SJCRH30 (cell line): Measurements from ENCODE around the gene MMP20. TPM values are rescaled to one million over a fixed set of nuclear protein-coding genes. Genes with fewer than 3 reads are reported as not detected.
A peak's percentile ranks its signal among the peaks of the same experiment; 100 is the strongest.

Source experiments
- DNase-seq, 2 experiments: peaks; one replicate each; pipeline ENCODE4 v3.0.0-alpha.2; 2015 to 2020
- H3K27ac ChIP-seq: fragments of 250-450 bp; sonication (Bioruptor Pico); 2 replicates; pipeline ENCODE4 v1.5.1; 2020; ENCODE audit warnings: mild to moderate bottlenecking, moderate library complexity
- H3K27me3 ChIP-seq: fragments of 250-450 bp; sonication (Bioruptor Pico); 2 replicates; pipeline ENCODE4 v1.5.1; 2020; ENCODE audit warnings: mild to moderate bottlenecking, moderate library complexity
- H3K36me3 ChIP-seq: fragments of 250-450 bp; sonication (Bioruptor Pico); 2 replicates; pipeline ENCODE4 v1.5.1; 2020; ENCODE audit warnings: mild to moderate bottlenecking, moderate library complexity
- H3K4me1 ChIP-seq: fragments of 250-450 bp; sonication (Bioruptor Pico); 2 replicates; pipeline ENCODE4 v1.5.1; 2020; ENCODE audit warnings: mild to moderate bottlenecking, moderate library complexity
- H3K4me3 ChIP-seq: fragments of 250-450 bp; sonication (Bioruptor Pico); 2 replicates; pipeline ENCODE4 v1.5.1; 2020; ENCODE audit warnings: mild to moderate bottlenecking, moderate library complexity
- H3K9me3 ChIP-seq: fragments of 250-450 bp; sonication (Bioruptor Pico); replicated peaks from 2 replicates; pipeline ENCODE4 v1.5.1; 2020; ENCODE audit warnings: mild to moderate bottlenecking, moderate library complexity
- total RNA-seq: library from RNA; depleted of rRNA; stranded (reverse); fragments of >200 nt; shearing (Covaris generic); gene quantifications from 2 replicates; pipeline ENCODE4 v1.2.3, GENCODE V29; 2014; rRNA removed

Gene MMP20, protein sequence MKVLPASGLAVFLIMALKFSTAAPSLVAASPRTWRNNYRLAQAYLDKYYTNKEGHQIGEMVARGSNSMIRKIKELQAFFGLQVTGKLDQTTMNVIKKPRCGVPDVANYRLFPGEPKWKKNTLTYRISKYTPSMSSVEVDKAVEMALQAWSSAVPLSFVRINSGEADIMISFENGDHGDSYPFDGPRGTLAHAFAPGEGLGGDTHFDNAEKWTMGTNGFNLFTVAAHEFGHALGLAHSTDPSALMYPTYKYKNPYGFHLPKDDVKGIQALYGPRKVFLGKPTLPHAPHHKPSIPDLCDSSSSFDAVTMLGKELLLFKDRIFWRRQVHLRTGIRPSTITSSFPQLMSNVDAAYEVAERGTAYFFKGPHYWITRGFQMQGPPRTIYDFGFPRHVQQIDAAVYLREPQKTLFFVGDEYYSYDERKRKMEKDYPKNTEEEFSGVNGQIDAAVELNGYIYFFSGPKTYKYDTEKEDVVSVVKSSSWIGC
- not detected in 2 replicates for total RNA-seq

DNA sequence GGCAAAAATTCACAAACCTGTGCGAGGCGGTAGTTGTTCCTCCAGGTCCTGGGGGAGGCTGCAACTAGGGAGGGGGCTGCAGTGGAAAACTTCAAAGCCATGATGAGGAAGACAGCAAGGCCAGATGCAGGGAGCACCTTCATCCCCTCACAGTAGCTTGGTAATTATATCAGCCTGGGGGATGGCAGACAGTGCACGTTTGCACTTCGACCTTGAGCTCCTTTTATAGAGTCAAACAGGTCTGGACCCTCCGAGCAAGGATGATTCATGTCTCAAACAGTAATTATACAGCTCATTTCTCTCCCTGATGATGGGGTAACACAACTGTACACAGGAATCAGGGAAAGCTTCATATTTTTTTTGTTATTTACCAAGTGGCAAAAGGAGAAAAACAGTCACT, at the start of gene MMP20:
Gene MMP20 (minus strand): TSS at position 156 of the 400 bp plus-strand sequence. CDS start 13 bp downstream, at position 143.
- H3K9me3 ChIP-seq, result no peaks in the 10 kb centered on the region
- H3K27me3 ChIP-seq, result no peaks in the 10 kb centered on the region
- H3K4me3 ChIP-seq, result no peak within 1 kb of the TSS

DNA sequence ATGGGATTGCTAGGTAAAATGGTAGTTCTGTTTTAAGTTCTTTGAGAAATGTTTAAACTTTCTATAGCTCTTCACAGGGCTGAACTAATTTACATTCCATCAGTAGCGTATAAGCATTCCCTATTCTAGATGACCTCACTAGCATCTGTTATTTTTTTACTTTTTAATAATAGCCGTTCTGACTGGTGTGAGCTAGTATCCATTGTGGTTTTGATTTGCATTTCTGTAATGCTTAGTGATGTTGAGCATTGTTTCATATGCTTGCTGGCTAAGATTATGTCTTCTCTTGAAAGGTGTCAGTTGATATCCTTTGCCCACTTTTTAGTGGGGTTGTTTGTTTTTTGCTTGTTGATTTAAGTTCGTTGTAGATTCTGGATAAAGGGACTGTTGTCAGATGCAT, 44.5 kb upstream of the MMP20 start:
- no peak overlapping the region for H3K4me3 ChIP-seq
- H3K4me1 ChIP-seq, result no peaks in the 10 kb centered on the region
- no peaks in the 10 kb centered on the region; the same call in 1 of the 2 replicates for H3K27me3 ChIP-seq
- DNase-seq, result no peak
- no peaks in the 10 kb centered on the region for H3K9me3 ChIP-seq
- H3K36me3 ChIP-seq, result no peaks in the 10 kb centered on the region
- H3K27ac ChIP-seq, result no peak overlapping the region

More for the DNA sequence above, at the start of gene MMP20:
- no peaks in the 10 kb centered on the region for H3K36me3 ChIP-seq
- no peak within 1 kb of the TSS for H3K27ac ChIP-seq
- H3K4me1 ChIP-seq, result no peaks in the 10 kb centered on the region
- DNase-seq, result no peak

DNA sequence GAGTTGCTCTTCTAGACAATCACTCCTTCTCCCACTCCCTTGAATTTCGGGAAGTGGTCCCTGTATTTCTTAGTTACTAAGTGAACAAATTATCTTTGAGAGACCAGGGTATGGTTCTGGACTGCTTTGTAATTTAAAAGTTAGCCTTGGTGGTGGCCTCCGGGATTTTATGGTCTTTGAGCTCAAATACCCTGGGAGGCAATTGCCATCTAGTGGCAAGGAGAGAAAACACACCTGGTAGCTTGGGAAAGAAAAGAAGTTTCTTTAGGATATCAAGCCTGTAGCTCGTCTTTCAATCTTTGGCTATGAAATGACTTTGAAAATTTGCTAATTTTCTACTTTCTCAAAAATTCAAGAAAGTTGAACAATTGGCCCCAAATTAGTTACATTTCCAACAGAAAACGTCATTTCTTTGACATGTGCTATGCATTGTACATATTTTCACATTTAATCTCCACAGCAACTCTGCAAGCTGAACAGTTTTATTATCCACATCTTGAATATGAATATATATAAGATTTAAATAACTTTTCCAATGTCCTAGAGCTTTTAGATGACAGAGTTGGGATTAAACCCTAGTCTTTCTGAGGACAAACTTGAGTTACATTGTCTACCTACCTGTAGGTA, 41.3 kb upstream of the MMP20 start:
- Histone ChIP-seq H3K4me3 (no peak overlapping the region), H3K27ac (no peak overlapping the region), H3K4me1 (no peaks in the 10 kb centered on the region), H3K36me3 (no peaks in the 10 kb centered on the region), H3K27me3 (no peaks in the 10 kb centered on the region; the same call in 1 of the 2 replicates), H3K9me3 (no peaks in the 10 kb centered on the region)
- DNase-seq, result peak in 1 of 2 experiments; percentile 60

DNA sequence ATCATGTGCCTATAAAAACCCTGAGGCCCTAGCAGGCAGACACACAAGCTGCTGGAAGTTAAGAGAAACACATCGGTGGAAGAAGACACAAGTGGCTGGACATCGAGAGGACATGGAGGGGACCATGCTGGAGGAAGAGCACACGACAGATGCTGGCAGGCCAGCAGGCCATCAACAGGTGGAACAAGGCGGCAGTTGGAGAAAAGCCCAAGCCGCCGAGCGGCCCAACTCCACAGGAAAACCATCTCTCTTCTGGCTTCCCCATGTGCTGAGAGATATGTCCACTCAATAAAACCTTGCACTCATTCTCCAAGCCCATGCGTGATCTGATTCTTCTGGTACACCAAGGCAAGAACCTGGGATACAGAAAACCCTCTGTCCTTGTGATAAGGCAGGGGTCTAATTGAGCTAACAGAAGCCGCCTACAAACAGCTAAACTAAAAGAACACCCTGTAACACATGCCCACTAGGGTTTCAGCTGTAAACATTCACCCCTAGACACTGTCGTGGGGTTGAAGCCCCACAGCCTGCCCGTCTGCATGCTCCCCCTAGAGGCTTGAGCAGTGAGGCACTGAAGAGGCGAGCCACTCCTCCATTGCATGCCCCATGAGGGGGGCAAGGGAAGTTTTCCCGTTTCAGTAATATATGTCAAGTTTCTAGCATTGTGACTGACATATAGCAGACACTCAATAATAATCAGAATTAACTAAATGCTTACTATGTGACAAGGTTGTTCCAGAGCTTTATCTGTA, 39.0 kb upstream of the MMP20 start:
- Histone ChIP-seq H3K4me1 (no peaks in the 10 kb centered on the region), H3K4me3 (no peak overlapping the region), H3K36me3 (no peaks in the 10 kb centered on the region), H3K9me3 (no peaks in the 10 kb centered on the region), H3K27ac (no peak overlapping the region), H3K27me3 (no peaks in the 10 kb centered on the region; the same call in 1 of the 2 replicates)
- peak in 1 of 2 experiments; percentile 29 for DNase-seq

DNA sequence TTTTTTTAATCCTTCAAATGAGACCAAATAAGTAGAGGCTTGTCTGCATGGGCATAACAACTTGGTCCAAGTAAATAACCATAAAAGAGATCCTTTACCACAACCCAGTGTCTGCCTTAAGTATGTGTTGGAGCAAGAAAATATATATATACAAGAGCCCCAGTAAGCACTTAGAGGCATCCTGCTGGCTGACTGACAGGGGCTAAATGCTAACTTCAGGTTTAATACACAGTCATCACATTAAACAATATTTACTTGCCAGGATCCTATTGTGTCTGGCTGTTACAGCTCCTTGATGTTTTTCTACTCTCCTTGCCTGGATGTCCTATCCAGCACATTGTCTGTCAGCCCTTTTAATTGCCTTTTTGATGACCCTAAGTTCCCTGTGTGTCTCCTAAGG, 37.5 kb upstream of the MMP20 start:
- Histone ChIP-seq H3K4me3 (no peak overlapping the region), H3K36me3 (no peaks in the 10 kb centered on the region), H3K27me3 (no peaks in the 10 kb centered on the region; the same call in 1 of the 2 replicates), H3K9me3 (no peaks in the 10 kb centered on the region), H3K27ac (no peak overlapping the region), H3K4me1 (no peaks in the 10 kb centered on the region)
- no peak for DNase-seq

DNA sequence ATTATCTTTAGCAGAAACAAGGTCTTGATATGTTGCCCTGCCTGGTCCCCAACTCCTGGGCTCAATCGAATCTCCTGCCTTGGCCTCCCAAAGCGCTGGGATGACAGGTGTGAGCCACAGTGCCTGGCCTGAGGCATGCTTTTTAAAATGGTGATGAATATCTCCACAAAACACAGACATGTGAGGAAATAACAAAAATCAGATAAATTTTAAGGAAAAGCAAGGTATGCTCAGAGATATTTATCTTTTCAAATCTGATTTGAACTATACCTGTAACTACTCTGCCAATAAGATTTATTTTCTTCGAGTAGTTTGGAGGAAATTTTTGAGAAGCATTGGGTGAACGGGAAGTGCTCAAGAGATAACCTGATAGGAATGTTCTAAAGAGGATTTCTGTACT, 35.9 kb upstream of the MMP20 start:
- no peaks in the 10 kb centered on the region for H3K9me3 ChIP-seq
- no peaks in the 10 kb centered on the region for H3K4me1 ChIP-seq
- H3K36me3 ChIP-seq, result no peaks in the 10 kb centered on the region
- no peaks in the 10 kb centered on the region; the same call in 1 of the 2 replicates for H3K27me3 ChIP-seq
- no peak overlapping the region for H3K4me3 ChIP-seq
- H3K27ac ChIP-seq, result no peak overlapping the region
- DNase-seq, result no peak

DNA sequence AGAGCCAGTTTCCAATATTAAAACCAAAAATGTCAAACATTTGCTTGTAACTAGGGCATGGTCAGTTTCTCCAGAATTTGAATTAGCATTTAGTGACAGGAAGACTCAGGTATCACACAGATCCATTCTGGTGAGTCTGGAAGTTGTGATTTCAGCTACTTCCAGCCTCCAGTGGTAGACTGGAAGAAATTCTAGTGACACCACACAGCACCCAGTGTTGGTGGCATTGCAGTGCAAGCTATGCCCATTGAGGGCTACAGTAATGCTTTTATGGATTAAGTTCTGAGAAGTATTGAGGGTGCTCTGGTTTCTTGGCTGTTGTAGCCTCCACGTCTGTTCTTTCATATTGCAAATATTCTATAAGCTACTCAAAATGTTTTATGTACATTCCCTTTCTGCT, 31.4 kb upstream of the MMP20 start:
- H3K36me3 ChIP-seq, result no peaks in the 10 kb centered on the region
- H3K27ac ChIP-seq, result no peak overlapping the region
- no peaks in the 10 kb centered on the region for H3K4me1 ChIP-seq
- H3K4me3 ChIP-seq, result no peak overlapping the region
- no peaks in the 10 kb centered on the region for H3K27me3 ChIP-seq
- H3K9me3 ChIP-seq, result no peaks in the 10 kb centered on the region
- no peak for DNase-seq

DNA sequence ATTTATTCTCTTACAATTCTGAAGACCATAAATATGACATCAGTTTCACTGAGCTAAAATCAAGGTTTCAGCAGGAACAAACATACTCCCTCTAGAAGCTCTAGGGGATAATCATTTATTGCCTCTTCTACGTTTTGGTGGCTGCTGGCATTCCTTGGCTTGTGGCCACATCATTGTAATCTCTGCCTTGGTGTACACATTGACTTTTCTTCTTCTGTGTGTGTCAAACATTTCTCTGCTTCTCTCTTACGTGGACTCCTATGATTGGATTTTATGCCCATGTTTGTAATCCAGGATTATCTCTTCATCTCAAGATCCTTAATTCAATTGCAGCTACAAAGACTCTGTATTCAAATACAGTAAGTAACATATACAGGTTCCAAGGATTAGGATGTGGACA, 30.4 kb upstream of the MMP20 start:
- Histone ChIP-seq H3K27me3 (no peaks in the 10 kb centered on the region), H3K4me1 (no peaks in the 10 kb centered on the region), H3K36me3 (no peaks in the 10 kb centered on the region), H3K4me3 (no peak overlapping the region), H3K27ac (no peak overlapping the region), H3K9me3 (no peaks in the 10 kb centered on the region)
- DNase-seq, result no peak

DNA sequence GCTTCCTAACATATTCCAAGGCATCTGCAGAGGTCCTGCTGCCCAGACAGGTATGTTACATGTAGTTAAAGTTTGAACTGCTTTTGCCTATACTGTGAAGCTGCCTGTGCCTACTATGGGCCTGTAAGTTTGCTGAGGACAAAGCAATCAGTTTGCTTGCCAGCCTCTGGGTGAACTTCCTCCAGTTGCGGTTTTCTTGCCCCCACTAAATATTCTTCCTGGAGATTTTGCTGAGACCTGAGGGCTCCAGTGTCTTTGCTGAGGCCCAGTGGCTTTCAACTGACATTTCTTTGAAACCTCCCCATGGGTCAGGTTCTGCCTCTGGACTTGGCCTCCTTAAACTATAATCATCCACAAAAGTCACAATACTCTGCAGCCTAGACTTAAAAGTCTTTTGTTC, 29.6 kb upstream of the MMP20 start:
- H3K9me3 ChIP-seq, result no peaks in the 10 kb centered on the region
- H3K36me3 ChIP-seq, result no peaks in the 10 kb centered on the region
- no peaks in the 10 kb centered on the region for H3K27me3 ChIP-seq
- H3K4me3 ChIP-seq, result no peak overlapping the region
- DNase-seq, result no peak
- no peaks in the 10 kb centered on the region for H3K4me1 ChIP-seq
- no peak overlapping the region for H3K27ac ChIP-seq

DNA sequence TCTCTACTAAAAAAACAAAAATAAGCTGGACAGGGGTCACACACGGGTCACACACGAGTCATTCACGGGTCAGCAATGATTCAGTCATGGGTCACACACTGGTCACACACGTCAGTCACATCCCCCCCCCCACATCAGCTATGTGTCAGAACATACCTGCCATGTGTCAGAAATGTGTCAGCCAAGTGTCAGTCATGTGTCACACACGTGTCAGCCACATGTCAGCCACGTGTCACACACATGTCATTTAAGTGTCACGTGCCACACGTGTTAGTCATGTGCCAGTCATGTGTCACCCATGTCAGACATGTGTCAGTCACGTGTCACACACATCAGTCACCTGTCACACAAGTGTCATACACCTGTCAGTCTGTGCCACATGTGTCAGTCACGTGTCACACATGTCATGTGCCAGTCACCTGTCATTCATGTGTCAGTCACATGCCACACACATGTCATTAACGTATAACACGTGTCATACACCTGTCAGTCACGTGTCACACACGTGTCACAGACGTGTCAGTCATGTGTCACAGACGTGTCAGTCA, 28.7 kb upstream of the MMP20 start:
- Histone ChIP-seq H3K9me3 (no peaks in the 10 kb centered on the region), H3K4me3 (no peak overlapping the region), H3K27me3 (no peaks in the 10 kb centered on the region), H3K4me1 (no peaks in the 10 kb centered on the region), H3K27ac (no peak overlapping the region), H3K36me3 (no peaks in the 10 kb centered on the region)
- no peak for DNase-seq

DNA sequence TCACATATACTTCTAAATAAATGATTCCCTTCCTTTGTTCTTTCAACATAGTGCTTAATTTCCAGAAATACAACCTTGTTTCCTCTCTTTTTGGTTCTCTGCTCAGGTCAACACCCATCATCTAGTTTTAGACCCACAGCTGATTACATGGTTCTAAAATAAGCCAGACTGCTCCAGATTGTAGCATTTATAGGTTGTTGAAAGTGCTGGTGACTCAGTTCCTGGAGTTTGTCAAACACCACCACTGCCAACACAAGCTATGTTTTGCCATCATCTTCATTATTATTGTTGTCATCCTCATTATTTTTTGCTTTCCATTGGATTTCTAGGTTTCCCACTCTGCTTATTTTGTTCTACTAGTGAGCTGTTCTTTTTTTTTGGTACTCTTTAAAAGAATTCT, 22.3 kb upstream of the MMP20 start:
- Histone ChIP-seq H3K27me3 (no peaks in the 10 kb centered on the region), H3K4me3 (no peak overlapping the region), H3K27ac (no peak overlapping the region), H3K9me3 (no peaks in the 10 kb centered on the region), H3K36me3 (no peaks in the 10 kb centered on the region), H3K4me1 (no peaks in the 10 kb centered on the region)
- DNase-seq, result no peak

DNA sequence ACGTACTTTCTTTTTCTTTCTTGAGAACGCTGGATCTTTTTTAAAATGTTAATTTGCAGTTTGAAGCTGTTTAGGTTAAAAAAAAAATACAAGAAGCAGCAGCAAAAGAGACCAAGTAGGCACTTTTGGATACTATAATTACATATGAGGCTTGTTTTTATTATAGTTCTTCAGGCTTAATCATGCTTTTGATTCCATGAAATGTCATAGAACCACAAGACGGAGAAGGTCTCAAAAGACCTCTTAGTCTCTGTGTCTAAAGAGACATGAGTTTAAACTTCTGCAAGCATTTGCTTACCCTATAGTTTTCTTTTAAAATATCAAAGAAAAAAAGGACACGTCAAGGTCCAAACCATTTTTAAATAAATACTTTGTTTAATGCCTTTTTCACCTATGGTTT, 18.8 kb upstream of the MMP20 start:
- Histone ChIP-seq H3K4me3 (no peak overlapping the region), H3K27me3 (no peaks in the 10 kb centered on the region), H3K4me1 (no peaks in the 10 kb centered on the region), H3K36me3 (no peaks in the 10 kb centered on the region), H3K27ac (no peak overlapping the region), H3K9me3 (no peaks in the 10 kb centered on the region)
- DNase-seq, result no peak

DNA sequence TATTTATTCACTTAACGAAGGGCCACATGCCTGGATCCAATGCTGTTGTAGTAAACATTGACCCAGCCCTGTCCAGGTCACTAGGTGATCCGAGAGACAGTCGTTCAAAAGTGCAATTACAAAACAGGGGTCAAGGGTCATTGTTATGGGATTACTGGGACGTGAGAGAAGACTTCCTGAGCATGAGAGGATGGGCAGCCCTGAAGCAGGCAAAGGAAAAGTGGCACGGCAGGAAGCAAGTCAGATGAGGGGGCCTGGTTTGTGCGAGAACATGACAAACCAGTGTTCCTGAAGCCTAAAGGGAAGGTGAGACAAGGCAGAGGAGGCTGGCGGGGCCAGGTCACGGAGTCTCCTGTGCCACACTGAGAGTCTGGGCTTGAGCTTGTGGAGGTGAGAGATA, 15.8 kb upstream of the MMP20 start:
- H3K36me3 ChIP-seq, result no peaks in the 10 kb centered on the region
- H3K4me1 ChIP-seq, result no peaks in the 10 kb centered on the region
- no peak overlapping the region for H3K27ac ChIP-seq
- DNase-seq, result no peak
- no peak overlapping the region for H3K4me3 ChIP-seq
- no peaks in the 10 kb centered on the region for H3K27me3 ChIP-seq
- H3K9me3 ChIP-seq, result no peaks in the 10 kb centered on the region

DNA sequence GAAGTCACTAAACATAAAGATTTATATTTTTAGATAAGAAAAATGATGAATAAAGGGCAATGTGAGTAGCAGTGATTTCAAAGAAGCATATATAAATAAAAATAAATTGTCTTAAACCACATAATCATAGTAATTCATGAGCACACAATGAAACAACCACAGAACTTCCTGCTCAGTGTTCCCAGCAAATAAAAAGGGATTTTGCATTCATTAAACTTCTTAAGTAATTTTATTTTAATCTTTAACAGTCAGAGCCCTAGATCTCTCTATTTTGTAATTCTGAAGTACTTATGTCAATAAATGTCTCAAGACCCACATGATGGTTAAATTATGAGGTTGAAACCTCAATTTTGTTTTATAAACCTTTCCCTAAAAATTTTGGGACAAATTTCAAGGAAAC, 14.5 kb upstream of the MMP20 start:
- no peak overlapping the region for H3K4me3 ChIP-seq
- H3K36me3 ChIP-seq, result no peaks in the 10 kb centered on the region
- no peak overlapping the region for H3K27ac ChIP-seq
- no peaks in the 10 kb centered on the region for H3K4me1 ChIP-seq
- H3K9me3 ChIP-seq, result no peaks in the 10 kb centered on the region
- no peaks in the 10 kb centered on the region for H3K27me3 ChIP-seq
- no peak for DNase-seq

DNA sequence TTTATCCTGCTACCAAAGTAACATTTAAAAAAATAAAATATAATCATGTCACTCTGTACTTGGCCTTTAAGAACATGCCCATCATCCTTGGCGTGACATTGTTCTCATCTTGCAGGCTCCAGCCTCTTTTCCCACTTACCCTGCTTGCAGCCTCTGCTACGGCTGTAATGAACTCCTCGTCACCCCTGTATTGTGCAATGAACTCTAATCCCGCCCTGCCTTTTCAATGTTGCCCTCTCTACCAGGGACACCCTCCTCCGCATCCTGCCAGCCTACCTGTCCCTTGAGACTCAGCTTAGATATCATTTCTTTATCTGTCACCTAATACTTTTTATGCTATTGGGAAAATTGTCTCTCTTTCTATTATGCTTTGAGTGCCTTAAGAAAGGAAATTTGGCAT, 12.6 kb upstream of the MMP20 start:
- Histone ChIP-seq H3K27ac (no peak overlapping the region), H3K4me1 (no peaks in the 10 kb centered on the region), H3K27me3 (no peaks in the 10 kb centered on the region), H3K9me3 (no peaks in the 10 kb centered on the region), H3K4me3 (no peak overlapping the region), H3K36me3 (no peaks in the 10 kb centered on the region)
- DNase-seq, result no peak
